K562 (cell line): ENCODE data around the gene APEX1. TPM values are rescaled to one million over a fixed set of nuclear protein-coding genes. Genes with fewer than 3 reads are reported as not detected.

Experiments used
- ATAC-seq: fragments of 200-7000 bp; cut with Tn5 transposase; 3 replicates; pipeline ENCODE4 v1.9.1; 2020; ENCODE audit warnings: moderate library complexity
- BruUV-seq: library from RNA; stranded (reverse); fragments of 400-500 nt; replicated peaks from 2 replicates; lab custom pipeline; 2021; lab: Mats Ljungman, UMichigan
- CTCF ChIA-PET: fragments of 300-600 bp; formaldehyde crosslinking; extraction: SDS; loops from one replicate; lab custom pipeline; 2021; ENCODE audit warnings: low intra/inter-chr PET ratio; lab: Yijun Ruan, JAX
- POLR2A ChIA-PET: fragments of 300-600, 350-650 bp; sonication (Branson Sonifier 250); formaldehyde crosslinking; extraction: SDS; loops from one replicate; lab custom pipeline; 2021; ENCODE audit warnings: antibody characterized with exemption, inconsistent platforms; lab: Yijun Ruan, JAX
- DNase-seq, 4 experiments: peaks; one replicate each; pipeline versions ENCODE4 v3.0.0 to v3.0.0-alpha.2; 2011 to 2018; ENCODE audit warnings: low spot score in 3 of 4, mixed read lengths in 3 of 4; ENCODE audit errors: extremely low read depth in 1 of 4
- FAIRE-seq: peaks from 2 replicates; lab custom pipeline; 2011; peaks lifted over from hg19 to GRCh38; lab: Jason Lieb, UNC
- H2AFZ ChIP-seq: 2 replicates; pipeline ENCODE4 v1.6.0; 2011; ENCODE audit warnings: low read depth, low read length, control low read depth, inconsistent platforms
- H3K27ac ChIP-seq: fragments of 200-600 bp; 3 replicates; pipeline ENCODE4 v1.8.0; 2011; ENCODE audit warnings: low read depth, mild to moderate bottlenecking, control low read depth, inconsistent platforms, low read length, moderate library complexity, mixed read lengths; ENCODE audit errors: extremely low read depth
- H3K27me3 ChIP-seq, 2 experiments: fragments of 300-600 bp in 1 of 2; 2 replicates in 1 of 2; 3 replicates in 1 of 2; pipeline versions ENCODE4 v1.6.0 to v1.8.0; 2011; ENCODE audit warnings: inconsistent platforms in 2 of 2, low read length in 2 of 2, mild to moderate bottlenecking in 1 of 2, mixed read lengths in 1 of 2, moderate library complexity in 1 of 2; ENCODE audit not compliant: control insufficient read depth in 2 of 2, insufficient read depth in 2 of 2
- H3K36me3 ChIP-seq: fragments of 300-600 bp; 3 replicates; pipeline ENCODE4 v1.8.0; 2011; ENCODE audit warnings: mild to moderate bottlenecking, low read length, inconsistent platforms; ENCODE audit not compliant: control insufficient read depth, insufficient read depth
- H3K4me1 ChIP-seq, 2 experiments: fragments of 200-600 bp in 1 of 2; replicated peaks in 1 of 2; 2 replicates in 1 of 2; 3 replicates in 1 of 2; pipeline versions ENCODE4 v1.5.1 to v1.8.0; 2011; ENCODE audit warnings: inconsistent platforms in 2 of 2, low read length in 2 of 2, mild to moderate bottlenecking in 1 of 2, mixed read lengths in 1 of 2, moderate library complexity in 1 of 2; ENCODE audit not compliant: control insufficient read depth in 2 of 2, insufficient read depth in 2 of 2
- H3K4me2 ChIP-seq: 2 replicates; pipeline ENCODE4 v1.6.1; 2011; ENCODE audit warnings: low read length, control low read depth, inconsistent platforms, mixed read lengths; ENCODE audit not compliant: insufficient read depth
- H3K4me3 ChIP-seq: fragments of 200-600 bp; sonication (generic), shearing (Covaris generic); 2 replicates; pipeline ENCODE4 v1.5.1; 2016; ENCODE audit warnings: control low read depth, inconsistent platforms
- H3K79me2 ChIP-seq: fragments of 200-600 bp; 3 replicates; pipeline ENCODE4 v1.8.0; 2011; ENCODE audit warnings: low read length, inconsistent platforms; ENCODE audit not compliant: control insufficient read depth, insufficient read depth
- H3K9ac ChIP-seq, 2 experiments: 2 replicates each; pipeline versions ENCODE4 v1.6.0 to v1.6.1; 2011; ENCODE audit warnings: low read depth in 2 of 2, low read length in 2 of 2, control low read depth in 1 of 2, inconsistent platforms in 1 of 2, mild to moderate bottlenecking in 1 of 2, mixed read lengths in 1 of 2; ENCODE audit not compliant: insufficient read depth in 1 of 2
- H3K9me1 ChIP-seq: one replicate; pipeline ENCODE4 v1.6.0; 2011; ENCODE audit warnings: inconsistent platforms, mild to moderate bottlenecking, low read length, moderate library complexity; ENCODE audit not compliant: control insufficient read depth, insufficient read depth
- H3K9me3 ChIP-seq: replicated peaks from 2 replicates; pipeline ENCODE4 v1.5.1; 2011; ENCODE audit warnings: low read depth, low read length, inconsistent platforms; ENCODE audit not compliant: control insufficient read depth, insufficient read depth
- H4K20me1 ChIP-seq: replicated peaks from 2 replicates; pipeline ENCODE4 v1.6.1; 2011; ENCODE audit warnings: low read length, inconsistent platforms, mixed read lengths; ENCODE audit not compliant: control insufficient read depth, insufficient read depth
- CEBPG ChIP-seq, 3 experiments: fragments of 200-800 bp in 1 of 3; sonication (Bioruptor generic) in 1 of 3; sonication (generic) in 1 of 3; formaldehyde crosslinking in 1 of 3; IDR thresholded peaks in 2 of 3; conservative IDR thresholded peaks in 1 of 3; 2 replicates each; pipeline versions ENCODE4 v1.6.1 to v1.8.0; 2016 to 2022; ENCODE audit warnings: missing compliant biosample characterization in 2 of 3, missing genetic modification characterization in 2 of 3, mild to moderate bottlenecking in 1 of 3, missing genetic modification reagents in 1 of 3
- HNRNPLL ChIP-seq: fragments of 200-400 bp; formaldehyde crosslinking; IDR thresholded peaks from 2 replicates; pipeline ENCODE4 v1.6.1; 2017; ENCODE audit warnings: low read length, low read depth, mild to moderate bottlenecking; ENCODE audit not compliant: poor library complexity, severe bottlenecking
- NELFE ChIP-seq: IDR thresholded peaks from 2 replicates; pipeline ENCODE4 v1.6.1; 2011; ENCODE audit warnings: mild to moderate bottlenecking; ENCODE audit not compliant: insufficient read depth, insufficient read length
- NR1H2 ChIP-seq: sonication (generic); formaldehyde crosslinking; IDR thresholded peaks from 2 replicates; pipeline ENCODE4 v1.4.0; 2020; ENCODE audit warnings: mild to moderate bottlenecking, missing genetic modification reagents
- NRF1 ChIP-seq, 2 experiments: fragments of 450-650 bp; IDR thresholded peaks in 1 of 2; conservative IDR thresholded peaks in 1 of 2; 2 replicates each; pipeline ENCODE4 v1.6.1; 2014; ENCODE audit warnings: mild to moderate bottlenecking in 2 of 2
- POLR2AphosphoS2 ChIP-seq: IDR thresholded peaks from 2 replicates; pipeline ENCODE4 v1.6.1; 2012; ENCODE audit warnings: low read length, improper control_type of control experiment
- POLR2G ChIP-seq: fragments of 200-400 bp; formaldehyde crosslinking; IDR thresholded peaks from 2 replicates; pipeline ENCODE4 v1.6.1; 2017; ENCODE audit warnings: low read depth, mild to moderate bottlenecking, antibody characterized with exemption, low read length, moderate library complexity
- RBFOX2 ChIP-seq: fragments of 200-400 bp; formaldehyde crosslinking; IDR thresholded peaks from 2 replicates; pipeline ENCODE4 v1.6.1; 2017; ENCODE audit warnings: low read depth, mild to moderate bottlenecking, low read length, moderate library complexity
- SRF ChIP-seq, 2 experiments: fragments of 250-450, 450-650 bp in 1 of 2; sonication (Bioruptor Pico) in 1 of 2; sonication (generic) in 1 of 2; formaldehyde crosslinking; IDR thresholded peaks; 2 replicates each; pipeline versions ENCODE4 v1.5.0 to v1.5.1; 2020 to 2022; ENCODE audit warnings: mild to moderate bottlenecking in 1 of 2, missing genetic modification reagents in 1 of 2
- SUPT5H ChIP-seq: fragments of 450-650 bp; IDR thresholded peaks from 2 replicates; pipeline ENCODE4 v1.6.1; 2016
- WHSC1 ChIP-seq: IDR thresholded peaks from one replicate; pipeline ENCODE4 v1.6.1; 2012; ENCODE audit warnings: low read length, control low read depth, inconsistent platforms
- ZNF695 ChIP-seq: fragments of 450-650 bp; formaldehyde crosslinking; IDR thresholded peaks from 2 replicates; pipeline ENCODE4 v1.4.0; 2020; ENCODE audit warnings: mild to moderate bottlenecking, moderate library complexity
- WGBS: fragments of 100-300 bp; shearing (Covaris generic); methylation state at CpG from one replicate; pipeline ENCODE4 v1.1.6; 2016; ENCODE audit warnings: low coverage, mixed read lengths; ENCODE audit not compliant: insufficient coverage; ENCODE audit errors: missing lambda C conversion rate; 5-methylcytosine and 5-hydroxymethylcytosine counted together
- in situ Hi-C: fragments of 300-500 bp; cut with MboI; formaldehyde crosslinking; loops from 4 replicates; pipeline ENCODE4 v1.15.0; 2018; ENCODE audit warnings: inconsistent platforms, mixed read lengths
- intact Hi-C: fragments of 100-400 bp; cut with micrococcal nuclease; formaldehyde crosslinking; loops from 2 replicates; pipeline ENCODE4 v1.14.2; 2022
- polyA plus RNA-seq, 8 experiments: library from polyadenylated mRNA; depleted of rRNA in 4 of 8; stranded (reverse) in 5 of 8; unstranded in 3 of 8; fragments of >200 nt; fragmentation: Nextera tagmentation in 2 of 8; fragmentation: Illumina TruSeq in 1 of 8; extraction: Ambion mirVana in 2 of 8; extraction: Trizol in 1 of 8; gene quantifications; 2 replicates each; pipeline versions ENCODE4 v1.2.1 to v1.2.3, GENCODE V29; 2011 to 2014; ENCODE audit warnings: inconsistent platforms in 1 of 8, missing spikeins in 1 of 8
- total RNA-seq, 7 experiments: library from RNA; depleted of rRNA in 6 of 7; stranded (reverse); fragments of >200 nt in 6 of 7; fragmentation: Illumina TruSeq in 2 of 7; extraction: Trizol in 2 of 7; gene quantifications; 2 replicates each; pipeline versions ENCODE4 v1.2.1 to v1.2.3, GENCODE V29; 2011 to 2021; ENCODE audit warnings: low replicate concordance in 1 of 7
- TF ChIP-seq, protein P1 (sequence below), 2 experiments: fragments of 250-450 bp in 1 of 2; fragments of 450-650 bp in 1 of 2; sonication (Bioruptor Pico) in 1 of 2; IDR thresholded peaks; 2 replicates each; pipeline versions ENCODE4 v1.6.1 to v1.8.0; 2016 to 2021; ENCODE audit warnings: mild to moderate bottlenecking in 2 of 2, moderate library complexity in 2 of 2, missing compliant biosample characterization in 1 of 2, missing genetic modification characterization in 1 of 2
- TF ChIP-seq, protein P2 (sequence below): sonication (generic); formaldehyde crosslinking; IDR thresholded peaks from 2 replicates; pipeline ENCODE4 v1.8.1; 2022; ENCODE audit warnings: missing genetic modification reagents

The APEX1 gene
- total and polyA plus RNA-seq, 9 of the 15 experiments (the other 6 are each of a cell fraction or from before 2014, with no cell fraction given): 50.2 to 274 (median 158) TPM

DNA sequence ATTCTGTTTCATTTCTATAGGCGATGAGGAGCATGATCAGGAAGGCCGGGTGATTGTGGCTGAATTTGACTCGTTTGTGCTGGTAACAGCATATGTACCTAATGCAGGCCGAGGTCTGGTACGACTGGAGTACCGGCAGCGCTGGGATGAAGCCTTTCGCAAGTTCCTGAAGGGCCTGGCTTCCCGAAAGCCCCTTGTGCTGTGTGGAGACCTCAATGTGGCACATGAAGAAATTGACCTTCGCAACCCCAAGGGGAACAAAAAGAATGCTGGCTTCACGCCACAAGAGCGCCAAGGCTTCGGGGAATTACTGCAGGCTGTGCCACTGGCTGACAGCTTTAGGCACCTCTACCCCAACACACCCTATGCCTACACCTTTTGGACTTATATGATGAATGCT lies 1.9 kb downstream of the APEX1 start:
- Histone ChIP-seq H3K27me3 (no peaks in the 10 kb centered on the region), H3K4me3 (peak overlapping the region; percentile 78), H3K27ac (peak overlapping the region; percentile 99; the same call in 2 of the 3 replicates), H2AFZ (no peak overlapping the region), H3K36me3 (peaks cover 54% of the 10 kb centered on the region), H3K4me1 (peaks cover 22 to 25% of the 10 kb centered on the region in 2 experiments; a peak in 4 of 5 replicates), H3K9ac (peak overlapping the region; percentile 86 to 95), H3K4me2 (peak overlapping the region; percentile 91), H3K9me3 (no peaks in the 10 kb centered on the region), H4K20me1 (no peaks in the 10 kb centered on the region), H3K9me1 (no peaks in the 10 kb centered on the region), H3K79me2 (peaks cover 75% of the 10 kb centered on the region)
- FAIRE-seq (no peak), ATAC-seq (no peak), DNase-seq (no peak)
- CTCF ChIA-PET: no interaction called here
- intact Hi-C loops: loop anchor here (5.0 kb wide), 1 partner anchor 150 kb away; no protein-coding TSS in a partner anchor
- POLR2A ChIA-PET: interaction anchor here (1.0 to 3.1 kb wide), 2 partner anchors 13 to 134 kb away, joined by 3 to 29 read pairs; partner anchors contain the start of gene PNP
- TF ChIP-seq, protein P1, sequence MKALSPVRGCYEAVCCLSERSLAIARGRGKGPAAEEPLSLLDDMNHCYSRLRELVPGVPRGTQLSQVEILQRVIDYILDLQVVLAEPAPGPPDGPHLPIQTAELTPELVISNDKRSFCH (CRISPR knock-in tag; IDR thresholded peaks at IDR 0.05): no peak
- TF ChIP-seq, protein P1 (tag; IDR thresholded peaks at IDR 0.05): no peak
- TF ChIP-seq CEBPG (CRISPR knock-in tag; IDR thresholded peaks at IDR 0.05) (no peak), CEBPG (tag; conservative IDR thresholded peaks at IDR 0.05 in 1 of 2, IDR thresholded peaks at IDR 0.05 in 1 of 2) (no peak), NR1H2 (CRISPR knock-in tag) (no peak), HNRNPLL (no peak), WHSC1 (no peak), POLR2AphosphoS2 (peak; percentile 50; the same call in 1 of the 2 replicates), POLR2G (peak; percentile 41; the same call in 1 of the 2 replicates), SUPT5H (peak; percentile 20), SRF (CRISPR knock-in tag; IDR thresholded peaks at IDR 0.05) (no peak), NRF1 (conservative IDR thresholded peaks at IDR 0.05 in 1 of 2, IDR thresholded peaks at IDR 0.05 in 1 of 2) (no peak), NELFE (no peak), RBFOX2 (peak; percentile 37; the same call in 1 of the 2 replicates), ZNF695 (CRISPR knock-in tag) (0 out of 2 replicates have a peak, but pooled peaks have one; percentile 12)
- TF ChIP-seq, protein P2, sequence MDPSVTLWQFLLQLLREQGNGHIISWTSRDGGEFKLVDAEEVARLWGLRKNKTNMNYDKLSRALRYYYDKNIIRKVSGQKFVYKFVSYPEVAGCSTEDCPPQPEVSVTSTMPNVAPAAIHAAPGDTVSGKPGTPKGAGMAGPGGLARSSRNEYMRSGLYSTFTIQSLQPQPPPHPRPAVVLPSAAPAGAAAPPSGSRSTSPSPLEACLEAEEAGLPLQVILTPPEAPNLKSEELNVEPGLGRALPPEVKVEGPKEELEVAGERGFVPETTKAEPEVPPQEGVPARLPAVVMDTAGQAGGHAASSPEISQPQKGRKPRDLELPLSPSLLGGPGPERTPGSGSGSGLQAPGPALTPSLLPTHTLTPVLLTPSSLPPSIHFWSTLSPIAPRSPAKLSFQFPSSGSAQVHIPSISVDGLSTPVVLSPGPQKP (CRISPR knock-in tag): no peak
- BruUV-seq: no TSS peak
- WGBS: 96% methylated on average over 4 of the region's 13 CpGs
- in situ Hi-C loops: no loop called here
